ENCODE data around the gene KRTAP5-4. TPM values are rescaled to one million over a fixed set of nuclear protein-coding genes. Genes with fewer than 3 reads are reported as not detected.
"Not testable (repeated sequence)": the region's sequence is repeated elsewhere in the genome, so short reads cannot be mapped to it uniquely, and the experiment has no call there.

Gene KRTAP5-4
- total RNA-seq, 1 experiment from 2014 or later = not detected

- in situ Hi-C loops (cut with HindIII; ENCODE audit: low pct_unique_long_range_greater_than_20kb, low sequenced_read_pairs) = no loop called here
- DNase-seq (ENCODE audit: low read depth, low spot score) = no peak
Measured at GRCh38 chr11:1655168-1656060, 33.5 kb upstream of the KRTAP5-4 start.

- in situ Hi-C loops (cut with HindIII; ENCODE audit: low pct_unique_long_range_greater_than_20kb, low sequenced_read_pairs) = no loop called here
- DNase-seq (ENCODE audit: low read depth, low spot score) = no peak
Measured at GRCh38 chr11:1654388-1655167, 32.6 kb upstream of the KRTAP5-4 start.

GRCh38 chr11:1653541-1654387 is 31.8 kb upstream of the KRTAP5-4 start:
- in situ Hi-C loops (cut with HindIII; ENCODE audit: low pct_unique_long_range_greater_than_20kb, low sequenced_read_pairs) = no loop called here
- DNase-seq (ENCODE audit: low read depth, low spot score) = no peak

GRCh38 chr11:1652771-1653540 is 31.0 kb upstream of the KRTAP5-4 start:
- peak; percentile 63 for DNase-seq (ENCODE audit: low read depth, low spot score)
- in situ Hi-C loops (cut with HindIII; ENCODE audit: low pct_unique_long_range_greater_than_20kb, low sequenced_read_pairs) = no loop called here

- in situ Hi-C loops (cut with HindIII; ENCODE audit: low pct_unique_long_range_greater_than_20kb, low sequenced_read_pairs) = no loop called here
- no peak for DNase-seq (ENCODE audit: low read depth, low spot score)
Measured at GRCh38 chr11:1652442-1652770, 30.5 kb upstream of the KRTAP5-4 start.

GRCh38 chr11:1652026-1652425 is 30.1 kb upstream of the KRTAP5-4 start:
- in situ Hi-C loops (cut with HindIII; ENCODE audit: low pct_unique_long_range_greater_than_20kb, low sequenced_read_pairs) = no loop called here

GRCh38 chr11:1651411-1651980 is 29.6 kb upstream of the KRTAP5-4 start:
- no peak for DNase-seq (ENCODE audit: low read depth, low spot score)
- in situ Hi-C loops (cut with HindIII; ENCODE audit: low pct_unique_long_range_greater_than_20kb, low sequenced_read_pairs) = no loop called here

More at GRCh38 chr11:1652026-1652425, 30.1 kb upstream of the KRTAP5-4 start:
- no peak for DNase-seq (ENCODE audit: low read depth, low spot score)

GRCh38 chr11:1650918-1651262 is 29.0 kb upstream of the KRTAP5-4 start:
- no peak for DNase-seq (ENCODE audit: low read depth, low spot score)
- in situ Hi-C loops (cut with HindIII; ENCODE audit: low pct_unique_long_range_greater_than_20kb, low sequenced_read_pairs) = no loop called here

- no peak for DNase-seq (ENCODE audit: low read depth, low spot score)
- in situ Hi-C loops (cut with HindIII; ENCODE audit: low pct_unique_long_range_greater_than_20kb, low sequenced_read_pairs) = no loop called here
Measured at GRCh38 chr11:1650034-1650917, 28.3 kb upstream of the KRTAP5-4 start.

GRCh38 chr11:1648653-1649420 is 26.9 kb upstream of the KRTAP5-4 start:
- DNase-seq (ENCODE audit: low read depth, low spot score) = no peak
- in situ Hi-C loops (cut with HindIII; ENCODE audit: low pct_unique_long_range_greater_than_20kb, low sequenced_read_pairs) = no loop called here

- no peak for DNase-seq (ENCODE audit: low read depth, low spot score)
- in situ Hi-C loops (cut with HindIII; ENCODE audit: low pct_unique_long_range_greater_than_20kb, low sequenced_read_pairs) = no loop called here
Measured at GRCh38 chr11:1647901-1648652, 26.1 kb upstream of the KRTAP5-4 start.

GRCh38 chr11:1646540-1646939 is 24.6 kb upstream of the KRTAP5-4 start:
- in situ Hi-C loops (cut with HindIII; ENCODE audit: low pct_unique_long_range_greater_than_20kb, low sequenced_read_pairs); DNase-seq (ENCODE audit: low read depth, low spot score): not testable (repeated sequence)

GRCh38 chr11:1645357-1645821 is 23.5 kb upstream of the KRTAP5-4 start:
- DNase-seq (ENCODE audit: low read depth, low spot score) = no peak
- in situ Hi-C loops (cut with HindIII; ENCODE audit: low pct_unique_long_range_greater_than_20kb, low sequenced_read_pairs) = no loop called here

GRCh38 chr11:1644601-1645356 is 22.8 kb upstream of the KRTAP5-4 start:
- DNase-seq (ENCODE audit: low read depth, low spot score) = no peak
- in situ Hi-C loops (cut with HindIII; ENCODE audit: low pct_unique_long_range_greater_than_20kb, low sequenced_read_pairs) = no loop called here

Data from SK-MEL-5 (cell line).